RWPE2 (cell line): ENCODE results near the gene OR10A7.

Source experiments
- ATAC-seq: fragments of 200-7000 bp; cut with Tn5 transposase; 3 replicates; pipeline ENCODE4 v1.9.1; 2021; ENCODE audit warnings: low read depth
- DNase-seq: peaks from one replicate; pipeline ENCODE4 v3.0.0-alpha.2; 2020; ENCODE audit warnings: low spot score
- H3K27ac ChIP-seq: fragments of 450-650 bp; 2 replicates; pipeline ENCODE4 v1.5.1; 2017; ENCODE audit warnings: mild to moderate bottlenecking; ENCODE audit not compliant: poor library complexity, severe bottlenecking
- H3K27me3 ChIP-seq: fragments of 250-450 bp; sonication (Bioruptor Pico); 2 replicates; pipeline ENCODE4 v1.5.1; 2021; ENCODE audit warnings: mild to moderate bottlenecking, moderate library complexity; ENCODE audit not compliant: insufficient read depth, poor library complexity, severe bottlenecking
- H3K36me3 ChIP-seq: fragments of 250-450 bp; sonication (Bioruptor Pico); 2 replicates; pipeline ENCODE4 v1.5.1; 2020; ENCODE audit warnings: low read depth, mild to moderate bottlenecking, moderate library complexity
- H3K4me1 ChIP-seq: fragments of 250-450 bp; sonication (Bioruptor Pico); 2 replicates; pipeline ENCODE4 v1.5.1; 2021; ENCODE audit warnings: mild to moderate bottlenecking, moderate library complexity; ENCODE audit not compliant: insufficient read depth, poor library complexity, severe bottlenecking
- H3K4me3 ChIP-seq: fragments of 250-450 bp; sonication (Bioruptor Pico); 2 replicates; pipeline ENCODE4 v1.5.1; 2021; ENCODE audit warnings: mild to moderate bottlenecking, moderate library complexity; ENCODE audit not compliant: severe bottlenecking
- H3K9me3 ChIP-seq: fragments of 250-450 bp; sonication (Bioruptor Pico); 2 replicates; pipeline ENCODE4 v1.5.1; 2021; ENCODE audit warnings: mild to moderate bottlenecking, moderate library complexity; ENCODE audit not compliant: severe bottlenecking
- TF ChIP-seq, protein P1 (sequence below): fragments of 450-650 bp; IDR thresholded peaks from one replicate; pipeline ENCODE4 v1.5.1; 2017; ENCODE audit warnings: mild to moderate bottlenecking, moderate library complexity; ENCODE audit not compliant: poor library complexity, severe bottlenecking

OR10A7 gene

DNA sequence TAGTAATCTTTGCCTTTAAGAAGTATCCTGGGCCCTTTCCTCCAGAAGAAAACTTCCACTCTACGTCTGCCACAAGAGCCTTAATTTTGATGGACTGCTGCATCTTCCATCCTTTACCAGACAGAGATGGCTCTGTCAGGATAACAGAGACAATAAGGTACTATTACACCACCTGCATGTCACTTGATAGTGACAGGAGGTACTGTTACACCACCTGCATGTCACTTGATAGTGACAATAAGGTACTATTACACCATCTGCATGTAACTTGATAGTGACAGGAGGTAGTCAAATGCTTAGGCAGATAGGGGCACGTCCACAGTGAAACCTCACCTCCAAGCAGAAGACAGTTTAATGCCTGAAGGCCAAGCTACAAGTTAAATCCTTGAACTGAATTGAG lies 37.5 kb downstream of the OR10A7 start:
- ATAC-seq (no peak), DNase-seq (no peak)
- TF ChIP-seq, protein P1, sequence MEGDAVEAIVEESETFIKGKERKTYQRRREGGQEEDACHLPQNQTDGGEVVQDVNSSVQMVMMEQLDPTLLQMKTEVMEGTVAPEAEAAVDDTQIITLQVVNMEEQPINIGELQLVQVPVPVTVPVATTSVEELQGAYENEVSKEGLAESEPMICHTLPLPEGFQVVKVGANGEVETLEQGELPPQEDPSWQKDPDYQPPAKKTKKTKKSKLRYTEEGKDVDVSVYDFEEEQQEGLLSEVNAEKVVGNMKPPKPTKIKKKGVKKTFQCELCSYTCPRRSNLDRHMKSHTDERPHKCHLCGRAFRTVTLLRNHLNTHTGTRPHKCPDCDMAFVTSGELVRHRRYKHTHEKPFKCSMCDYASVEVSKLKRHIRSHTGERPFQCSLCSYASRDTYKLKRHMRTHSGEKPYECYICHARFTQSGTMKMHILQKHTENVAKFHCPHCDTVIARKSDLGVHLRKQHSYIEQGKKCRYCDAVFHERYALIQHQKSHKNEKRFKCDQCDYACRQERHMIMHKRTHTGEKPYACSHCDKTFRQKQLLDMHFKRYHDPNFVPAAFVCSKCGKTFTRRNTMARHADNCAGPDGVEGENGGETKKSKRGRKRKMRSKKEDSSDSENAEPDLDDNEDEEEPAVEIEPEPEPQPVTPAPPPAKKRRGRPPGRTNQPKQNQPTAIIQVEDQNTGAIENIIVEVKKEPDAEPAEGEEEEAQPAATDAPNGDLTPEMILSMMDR, result no peak
- Histone ChIP-seq H3K4me1 (no peaks in the 10 kb centered on the region), H3K36me3 (no peaks in the 10 kb centered on the region), H3K9me3 (peaks cover 2% of the 10 kb centered on the region), H3K27me3 (peaks cover 5% of the 10 kb centered on the region), H3K27ac (no peak overlapping the region), H3K4me3 (no peak overlapping the region)
